ENCODE results near the gene SPECC1L.

SPECC1L gene

GRCh38 chr22:24414523-24414922 lies 143.9 kb downstream of the SPECC1L start:
- no peak for DNase-seq (ENCODE audit: low read depth)

DNA sequence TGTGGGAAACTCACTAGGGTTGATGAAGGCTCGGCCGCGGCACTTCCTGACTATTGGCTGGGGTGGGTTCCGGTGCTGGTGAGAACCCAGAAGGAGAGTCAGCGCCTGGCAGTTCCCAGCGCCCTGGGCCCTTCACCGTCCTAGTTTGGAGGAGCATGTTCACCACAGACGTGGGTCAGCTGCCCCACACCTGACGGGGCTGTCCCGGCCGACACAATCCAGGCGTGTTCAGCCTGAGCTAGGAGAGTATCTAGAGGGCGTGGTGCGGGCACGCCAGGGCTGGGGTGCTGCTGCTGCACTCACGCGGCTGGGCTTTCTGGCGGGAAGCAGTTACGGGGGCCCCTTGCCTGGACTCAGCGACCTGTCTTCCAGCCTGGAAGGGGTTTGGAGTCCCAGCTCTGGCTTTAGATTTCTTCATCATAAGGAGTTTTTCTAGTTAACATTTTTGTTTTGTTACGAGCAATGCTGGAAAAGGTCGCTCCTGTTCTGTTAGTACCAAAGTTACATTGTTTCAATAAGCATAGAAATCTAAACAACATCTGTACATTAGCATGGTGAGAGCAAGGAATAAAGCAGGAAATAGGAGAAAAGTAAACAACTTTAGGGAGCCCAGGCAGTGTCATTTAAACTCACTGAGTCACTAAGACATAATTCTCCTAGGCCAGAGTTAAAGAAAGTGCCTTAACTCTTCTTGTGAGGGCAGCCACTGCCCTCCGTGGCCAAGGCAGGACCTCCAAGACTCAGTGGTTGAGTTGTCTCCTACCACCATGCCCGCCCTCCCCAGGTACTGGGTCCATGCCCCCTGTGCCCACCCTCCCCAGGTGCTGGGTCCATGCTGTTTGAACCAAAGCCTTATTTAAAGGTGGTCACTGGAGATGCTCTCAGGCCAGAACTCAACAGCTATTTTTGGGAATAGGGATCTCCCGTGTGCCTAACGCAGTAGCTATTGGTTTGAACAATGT lies 144.6 kb downstream of the SPECC1L start:
- DNase-seq (ENCODE audit: low read depth), result no peak

DNA sequence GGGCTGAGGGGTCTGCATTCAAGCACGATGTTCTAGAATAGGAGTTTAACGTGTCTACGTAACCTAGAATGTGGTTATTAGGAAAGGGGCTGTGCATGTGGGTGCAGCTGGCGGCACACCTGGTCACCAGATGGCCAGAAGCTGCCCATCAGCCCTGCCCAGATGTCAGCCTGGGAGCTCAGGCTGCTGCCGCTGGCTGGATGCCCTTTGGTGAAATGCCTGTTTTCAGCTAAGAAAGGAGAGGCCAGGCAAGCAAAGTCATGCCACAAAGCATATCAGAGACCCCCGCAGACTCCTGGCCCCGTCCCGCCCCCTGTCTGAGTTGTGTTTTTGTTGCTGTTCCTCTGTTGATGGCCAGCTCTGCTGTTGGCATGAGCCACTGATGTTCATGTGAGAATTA lies 145.5 kb downstream of the SPECC1L start:
- no peak for DNase-seq (ENCODE audit: low read depth)

DNA sequence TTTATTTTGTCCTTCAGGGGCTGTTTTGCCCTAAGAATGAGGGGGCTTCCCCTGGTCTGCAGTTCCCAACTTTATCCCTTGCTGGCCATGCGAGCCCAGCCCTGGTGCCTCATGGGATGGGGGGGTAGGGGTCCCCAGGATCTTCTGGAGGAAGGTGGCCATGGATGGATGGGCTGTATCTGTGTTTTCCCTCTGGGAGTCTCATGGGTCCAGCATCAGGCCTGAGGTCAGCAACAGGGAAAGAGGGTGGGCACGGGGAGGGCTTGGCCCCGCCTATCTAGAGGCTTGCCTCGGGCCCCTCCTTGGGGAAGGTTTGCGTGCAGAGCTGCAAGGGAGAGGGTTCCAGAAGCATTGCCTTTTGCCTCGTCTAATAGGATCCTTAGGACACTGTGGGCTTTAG lies 146.0 kb downstream of the SPECC1L start:
- DNase-seq (ENCODE audit: low read depth), result no peak

DNA sequence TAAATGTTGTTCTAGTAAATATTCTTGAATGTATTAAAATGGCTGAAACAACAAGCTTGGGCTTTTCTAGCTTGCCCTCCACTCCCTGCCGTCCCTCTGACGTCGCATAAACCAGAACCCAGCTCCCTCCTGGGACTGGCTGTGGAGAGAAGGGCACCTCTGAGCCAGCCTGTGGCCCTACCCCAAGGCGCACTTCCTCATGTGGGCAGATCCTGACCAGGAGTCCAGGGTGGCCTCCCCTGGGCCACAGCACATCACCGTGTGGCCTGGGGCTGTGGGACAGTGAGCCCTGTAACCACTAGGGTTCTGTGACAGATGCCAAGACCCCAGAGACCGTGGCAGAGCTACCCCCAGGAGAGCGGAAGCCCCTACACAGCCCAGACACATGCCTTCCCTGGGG lies 146.6 kb downstream of the SPECC1L start:
- DNase-seq (ENCODE audit: low read depth), result no peak

- DNase-seq (ENCODE audit: low read depth), result no peak
Observed at GRCh38 chr22:24417901-24418641, 147.4 kb downstream of the SPECC1L start.

- DNase-seq (ENCODE audit: low read depth), result no peak
Observed at GRCh38 chr22:24418786-24419474, 148.3 kb downstream of the SPECC1L start.

DNA sequence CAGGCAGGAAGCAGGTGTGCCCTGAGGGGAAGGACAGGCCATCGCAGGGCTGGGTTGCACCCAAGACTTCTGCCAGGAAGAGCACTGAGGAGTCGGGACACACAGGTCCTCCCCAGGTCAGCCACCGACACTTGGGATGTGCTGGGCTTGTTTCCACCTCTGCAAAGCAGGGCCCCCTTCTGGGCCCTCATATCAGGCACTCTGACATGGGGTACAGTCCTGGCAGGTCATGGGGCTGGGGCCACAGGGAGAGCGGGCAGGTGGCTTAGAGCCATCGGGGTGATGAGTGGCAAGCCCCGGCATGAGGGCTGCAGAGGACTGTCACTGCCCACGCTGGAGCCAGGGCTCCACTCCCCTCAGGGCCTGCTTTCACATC lies 148.8 kb downstream of the SPECC1L start:
- DNase-seq (ENCODE audit: low read depth), result no peak

DNA sequence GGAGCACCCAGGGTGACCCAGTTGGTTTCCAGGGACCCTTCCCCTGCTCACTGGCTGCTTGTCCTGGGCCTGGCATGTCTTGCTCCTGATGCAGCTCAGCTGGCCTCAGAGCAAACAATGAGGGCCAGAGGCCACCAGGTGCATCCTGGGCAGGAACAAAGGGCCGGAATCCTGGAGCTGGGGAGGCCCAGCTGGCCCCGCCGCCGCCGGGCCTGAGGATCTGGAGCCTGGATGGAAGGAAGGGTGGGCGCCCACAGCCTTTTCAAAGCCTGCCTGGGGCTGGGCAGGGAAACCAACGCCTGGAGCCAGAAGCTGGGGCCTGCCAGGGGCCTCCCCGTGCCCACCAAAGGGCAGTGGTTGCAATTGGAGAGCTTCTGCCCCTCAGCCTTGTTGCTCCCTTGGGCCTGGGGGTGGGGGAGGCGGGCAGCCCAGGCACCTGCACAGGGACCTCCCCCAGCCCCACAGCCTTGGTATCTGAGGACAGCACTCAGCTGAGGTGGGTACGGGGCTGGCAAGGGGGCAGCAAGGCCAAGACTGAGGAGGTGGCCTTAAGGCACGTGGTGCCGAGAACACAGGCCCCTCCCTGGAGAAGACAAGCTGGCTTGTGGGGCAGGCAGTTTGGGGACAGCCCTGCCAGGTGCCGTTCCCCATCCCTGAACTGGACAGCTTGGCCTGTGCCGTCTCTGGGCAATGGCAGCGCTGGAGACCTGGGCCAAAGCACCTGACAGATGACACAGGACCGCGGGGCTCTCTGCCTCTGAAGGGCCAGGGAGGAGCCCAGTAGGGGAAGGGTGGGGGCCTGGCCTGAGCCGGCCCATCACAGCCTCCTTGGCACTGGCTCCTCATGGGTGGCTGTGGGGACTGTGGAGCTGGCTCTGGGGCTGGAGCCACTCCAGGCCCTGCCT lies 149.7 kb downstream of the SPECC1L start:
- no peak for DNase-seq (ENCODE audit: low read depth)

DNA sequence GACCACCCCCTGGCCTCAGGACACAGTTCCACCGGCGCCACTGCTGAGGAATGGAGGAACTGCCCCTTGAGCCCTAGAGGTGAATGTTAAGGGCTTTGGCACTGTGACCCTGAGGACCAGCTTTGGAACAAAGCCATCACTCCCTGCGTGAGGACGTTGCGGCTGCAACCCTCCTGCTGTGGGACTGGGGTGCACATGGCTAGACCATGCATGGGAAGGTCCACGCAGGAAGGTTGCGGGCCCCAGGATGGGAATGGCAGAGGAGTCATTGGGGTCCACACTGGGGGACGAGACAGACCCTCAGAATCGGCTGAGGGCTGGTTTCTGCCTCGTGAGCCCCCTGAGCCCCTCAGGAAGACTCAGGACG lies 150.3 kb downstream of the SPECC1L start:
- DNase-seq (ENCODE audit: low read depth), result no peak

GRCh38 chr22:24421428-24421931 lies 150.8 kb downstream of the SPECC1L start:
- no peak for DNase-seq (ENCODE audit: low read depth)

GRCh38 chr22:24422102-24422665 lies 151.6 kb downstream of the SPECC1L start:
- no peak for DNase-seq (ENCODE audit: low read depth)

DNA sequence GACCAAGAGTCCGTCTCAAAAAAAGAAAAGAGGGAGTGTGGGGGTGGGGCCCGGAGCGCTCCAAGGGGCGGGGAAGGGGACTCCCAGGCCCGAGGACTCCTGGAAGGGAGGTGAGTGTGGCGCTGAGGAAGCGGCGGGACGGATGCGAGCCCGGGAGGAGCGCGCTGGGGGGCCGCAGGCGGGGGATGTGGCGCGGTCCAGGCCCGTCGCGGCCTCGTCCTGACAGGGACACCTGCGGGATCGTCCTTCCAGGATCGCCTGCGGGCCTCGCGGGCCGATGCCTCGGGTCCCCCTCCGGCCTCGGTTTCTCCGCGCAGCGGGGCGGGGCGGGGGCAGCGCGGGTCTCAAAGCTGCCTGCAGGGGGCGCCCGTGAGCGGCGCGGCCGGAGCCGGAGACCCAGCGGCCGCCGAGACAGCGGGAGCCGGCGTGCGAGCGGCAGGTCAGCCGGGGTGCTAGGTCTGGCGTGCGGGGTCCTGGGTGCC lies 152.9 kb downstream of the SPECC1L start:
- peak; percentile 51 for DNase-seq (ENCODE audit: low read depth)

- DNase-seq (ENCODE audit: low read depth), result no peak
Observed at GRCh38 chr22:24424001-24424900, 153.6 kb downstream of the SPECC1L start.

GRCh38 chr22:24424901-24425775 lies 154.5 kb downstream of the SPECC1L start:
- DNase-seq (ENCODE audit: low read depth), result no peak

- DNase-seq (ENCODE audit: low read depth), result no peak
Observed at GRCh38 chr22:24426436-24426835, 155.8 kb downstream of the SPECC1L start.

GRCh38 chr22:24426851-24427499 lies 156.3 kb downstream of the SPECC1L start:
- no peak for DNase-seq (ENCODE audit: low read depth)

GRCh38 chr22:24427500-24428164 lies 157.0 kb downstream of the SPECC1L start, which contains the start of gene ADORA2A:
Gene ADORA2A, plus strand, starts transcription at chr22:24427599. Its CDS starts 5,806 bp downstream, at chr22:24433405.
- DNase-seq (ENCODE audit: low read depth), result peak; percentile 67

Measured in activated T-helper 9 cell treated with anti-CD3 and anti-CD28 coated beads, Interleukin-2, amount 50 U/mL, for 16 hours (primary cell).